ENCODE data around the gene LRMDA.

LRMDA gene

DNA sequence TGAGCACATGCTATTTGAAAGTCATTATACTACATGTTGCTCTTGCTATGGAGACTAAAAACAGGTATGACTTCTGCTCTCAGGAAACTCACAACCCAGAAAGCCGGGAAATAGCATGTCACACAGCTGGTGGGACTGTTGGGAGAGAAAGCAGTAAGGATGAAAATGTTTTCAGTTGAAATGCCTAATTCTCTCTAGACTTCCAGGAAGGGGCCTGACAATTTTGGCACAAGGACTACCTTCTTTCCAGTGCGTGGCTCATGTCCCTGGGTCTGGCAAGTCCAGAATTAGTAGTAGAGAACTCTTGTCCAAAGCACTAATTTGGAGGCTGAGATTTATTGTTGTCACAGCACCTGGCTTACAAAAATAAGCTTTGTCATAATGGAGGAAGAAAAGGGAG lies 567.6 kb downstream of the LRMDA start (continued):
- TF ChIP-seq ZNF175 (tag by site-specific recombination; IDR thresholded peaks at IDR 0.05) (no peak), ZNF544 (tag by site-specific recombination; IDR thresholded peaks at IDR 0.05) (no peak), ZNF747 (tag by site-specific recombination; IDR thresholded peaks at IDR 0.05) (no peak)

DNA sequence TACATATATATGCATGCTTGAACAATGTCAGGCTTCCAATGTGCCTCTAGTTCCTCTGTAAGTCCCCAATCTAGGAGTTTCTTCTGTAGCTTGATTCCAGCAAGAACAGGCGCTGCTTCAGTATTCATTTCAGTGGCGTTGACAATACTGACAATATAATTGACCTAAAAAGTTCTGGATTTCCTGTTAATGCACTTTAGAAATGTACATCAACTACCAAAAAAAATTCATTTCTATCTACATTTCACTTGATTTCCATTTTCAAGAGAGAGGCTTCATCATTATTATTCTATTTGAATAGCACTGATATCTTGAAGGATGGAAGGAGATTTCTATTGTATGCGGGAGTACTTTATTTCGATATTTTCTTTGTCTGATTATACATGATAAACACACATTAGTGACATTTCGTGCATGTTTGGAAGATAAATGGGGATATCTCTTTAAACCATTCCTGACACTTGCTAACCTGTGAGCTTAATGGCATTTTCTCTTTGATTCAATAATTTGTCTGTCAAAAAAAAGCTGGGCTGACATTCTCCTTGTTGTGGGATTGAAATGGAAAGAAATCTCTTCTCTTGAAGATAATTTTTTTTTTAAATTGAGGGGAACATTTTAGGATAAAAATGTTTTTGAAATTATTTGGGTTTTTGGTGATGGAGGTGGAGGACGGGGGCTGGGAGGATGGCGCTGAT lies 568.2 kb downstream of the LRMDA start:
- ChIA-PET POLR2A (no interaction called here), CTCF (interaction anchor here (0.6 kb wide), 1 partner anchor 305 kb away, joined by 3 read pairs; no protein-coding TSS in a partner anchor)

DNA sequence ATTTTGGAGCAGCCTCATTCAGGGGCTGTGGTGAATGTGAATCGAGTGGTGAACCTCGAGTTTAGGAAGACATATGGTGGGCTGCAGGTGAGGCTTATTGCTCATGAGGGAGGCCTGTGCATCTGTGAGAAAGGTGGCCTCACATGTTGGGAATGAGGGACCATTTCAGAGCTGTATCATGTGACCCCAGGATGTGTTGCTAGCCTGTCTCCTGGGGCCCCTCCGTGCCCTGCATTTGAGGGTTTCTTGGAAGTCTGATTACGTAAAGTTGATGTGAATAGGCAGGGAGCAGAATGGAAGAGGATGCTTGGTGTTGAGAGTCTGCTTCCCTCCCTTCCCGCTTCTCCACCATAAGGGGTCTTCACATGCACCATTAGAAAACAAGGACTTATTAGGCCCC lies 569.1 kb downstream of the LRMDA start:
- CTCF ChIA-PET = no interaction called here
- POLR2A ChIA-PET = no interaction called here

More for the DNA sequence above, 568.2 kb downstream of the LRMDA start:
- TF ChIP-seq ZNF324 (tag by site-specific recombination; IDR thresholded peaks at IDR 0.05) = no peak
- no peak for TF ChIP-seq ZNF146 (tag by site-specific recombination; IDR thresholded peaks at IDR 0.05)
- TF ChIP-seq ZNF664 (tag by site-specific recombination; IDR thresholded peaks at IDR 0.05) = no peak
- no peak for TF ChIP-seq GLI2 (tag by site-specific recombination; IDR thresholded peaks at IDR 0.05; ENCODE audit: borderline replicate concordance, low read depth)
- no peak for TF ChIP-seq ZNF747 (tag by site-specific recombination; IDR thresholded peaks at IDR 0.05)
- no peak for TF ChIP-seq ZXDB (tag by site-specific recombination; IDR thresholded peaks at IDR 0.05)
- TF ChIP-seq OVOL3 (tag by site-specific recombination; IDR thresholded peaks at IDR 0.05) = no peak
- TF ChIP-seq ZNF223 (tag by site-specific recombination; IDR thresholded peaks at IDR 0.05) = no peak
- TF ChIP-seq ZNF830 (tag by site-specific recombination; IDR thresholded peaks at IDR 0.05; ENCODE audit: low read depth) = no peak
- no peak for TF ChIP-seq ZNF366 (tag by site-specific recombination; conservative IDR thresholded peaks at IDR 0.05)
- TF ChIP-seq ZNF274 (IDR thresholded peaks at IDR 0.05; ENCODE audit: low read length) = no peak
- TF ChIP-seq ZNF274 (tag by site-specific recombination; IDR thresholded peaks at IDR 0.05; ENCODE audit: borderline replicate concordance) = no peak
- no peak for TF ChIP-seq ZNF157 (tag by site-specific recombination; IDR thresholded peaks at IDR 0.05)
- TF ChIP-seq ZNF133 (tag by site-specific recombination; IDR thresholded peaks at IDR 0.05) = no peak
- TF ChIP-seq HOXC10 (CRISPR knock-in tag; IDR thresholded peaks at IDR 0.05) = no peak
- no peak for TF ChIP-seq ZNF2 (tag by site-specific recombination; IDR thresholded peaks at IDR 0.05)
- TF ChIP-seq, protein P1, sequence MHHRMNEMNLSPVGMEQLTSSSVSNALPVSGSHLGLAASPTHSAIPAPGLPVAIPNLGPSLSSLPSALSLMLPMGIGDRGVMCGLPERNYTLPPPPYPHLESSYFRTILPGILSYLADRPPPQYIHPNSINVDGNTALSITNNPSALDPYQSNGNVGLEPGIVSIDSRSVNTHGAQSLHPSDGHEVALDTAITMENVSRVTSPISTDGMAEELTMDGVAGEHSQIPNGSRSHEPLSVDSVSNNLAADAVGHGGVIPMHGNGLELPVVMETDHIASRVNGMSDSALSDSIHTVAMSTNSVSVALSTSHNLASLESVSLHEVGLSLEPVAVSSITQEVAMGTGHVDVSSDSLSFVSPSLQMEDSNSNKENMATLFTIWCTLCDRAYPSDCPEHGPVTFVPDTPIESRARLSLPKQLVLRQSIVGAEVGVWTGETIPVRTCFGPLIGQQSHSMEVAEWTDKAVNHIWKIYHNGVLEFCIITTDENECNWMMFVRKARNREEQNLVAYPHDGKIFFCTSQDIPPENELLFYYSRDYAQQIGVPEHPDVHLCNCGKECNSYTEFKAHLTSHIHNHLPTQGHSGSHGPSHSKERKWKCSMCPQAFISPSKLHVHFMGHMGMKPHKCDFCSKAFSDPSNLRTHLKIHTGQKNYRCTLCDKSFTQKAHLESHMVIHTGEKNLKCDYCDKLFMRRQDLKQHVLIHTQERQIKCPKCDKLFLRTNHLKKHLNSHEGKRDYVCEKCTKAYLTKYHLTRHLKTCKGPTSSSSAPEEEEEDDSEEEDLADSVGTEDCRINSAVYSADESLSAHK (tag by site-specific recombination; IDR thresholded peaks at IDR 0.05) = no peak
- TF ChIP-seq KLF10 (tag by site-specific recombination; IDR thresholded peaks at IDR 0.05) = no peak
- H3K4me3 ChIP-seq (ENCODE audit: low read depth, low read length) = no peak overlapping the region
- no peak overlapping the region for H3K27ac ChIP-seq (ENCODE audit: extremely low read depth, low read depth, low read length)
- no peaks in the 10 kb centered on the region for H3K9me3 ChIP-seq (ENCODE audit: control insufficient read depth, insufficient read depth, low read depth, low read length)
- H3K4me1 ChIP-seq (ENCODE audit: control insufficient read depth, insufficient read depth, low read length) = no peaks in the 10 kb centered on the region
- no peaks in the 10 kb centered on the region for H3K36me3 ChIP-seq (ENCODE audit: control insufficient read depth in 2 of 2, insufficient read depth in 1 of 2, low read length in 2 of 2)

More for the DNA sequence above, 569.1 kb downstream of the LRMDA start:
- Histone ChIP-seq H3K36me3 (ENCODE audit: control insufficient read depth in 2 of 2, insufficient read depth in 1 of 2, low read length in 2 of 2) (no peaks in the 10 kb centered on the region), H3K27ac (ENCODE audit: extremely low read depth, low read depth, low read length) (no peak overlapping the region), H3K4me1 (ENCODE audit: control insufficient read depth, insufficient read depth, low read length) (no peaks in the 10 kb centered on the region), H3K4me3 (ENCODE audit: low read depth, low read length) (no peak overlapping the region), H3K9me3 (ENCODE audit: control insufficient read depth, insufficient read depth, low read depth, low read length) (no peaks in the 10 kb centered on the region)
- TF ChIP-seq, protein P2, sequence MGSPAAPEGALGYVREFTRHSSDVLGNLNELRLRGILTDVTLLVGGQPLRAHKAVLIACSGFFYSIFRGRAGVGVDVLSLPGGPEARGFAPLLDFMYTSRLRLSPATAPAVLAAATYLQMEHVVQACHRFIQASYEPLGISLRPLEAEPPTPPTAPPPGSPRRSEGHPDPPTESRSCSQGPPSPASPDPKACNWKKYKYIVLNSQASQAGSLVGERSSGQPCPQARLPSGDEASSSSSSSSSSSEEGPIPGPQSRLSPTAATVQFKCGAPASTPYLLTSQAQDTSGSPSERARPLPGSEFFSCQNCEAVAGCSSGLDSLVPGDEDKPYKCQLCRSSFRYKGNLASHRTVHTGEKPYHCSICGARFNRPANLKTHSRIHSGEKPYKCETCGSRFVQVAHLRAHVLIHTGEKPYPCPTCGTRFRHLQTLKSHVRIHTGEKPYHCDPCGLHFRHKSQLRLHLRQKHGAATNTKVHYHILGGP (tag by site-specific recombination; IDR thresholded peaks at IDR 0.05) = peak; percentile 84
- TF ChIP-seq GLI2 (tag by site-specific recombination; IDR thresholded peaks at IDR 0.05; ENCODE audit: borderline replicate concordance, low read depth) (no peak), ZBTB20 (tag by site-specific recombination; IDR thresholded peaks at IDR 0.05) (peak; percentile 56)
